HS-5 (cell line): Measurements from ENCODE around the gene KLK7.
"Not testable (repeated sequence)": the region's sequence is repeated elsewhere in the genome, so short reads cannot be mapped to it uniquely, and the experiment has no call there.

Source experiments
- DNase-seq: peaks from one replicate; pipeline ENCODE4 v3.0.0-alpha.2; 2012; ENCODE audit warnings: low read depth

The KLK7 gene

DNA sequence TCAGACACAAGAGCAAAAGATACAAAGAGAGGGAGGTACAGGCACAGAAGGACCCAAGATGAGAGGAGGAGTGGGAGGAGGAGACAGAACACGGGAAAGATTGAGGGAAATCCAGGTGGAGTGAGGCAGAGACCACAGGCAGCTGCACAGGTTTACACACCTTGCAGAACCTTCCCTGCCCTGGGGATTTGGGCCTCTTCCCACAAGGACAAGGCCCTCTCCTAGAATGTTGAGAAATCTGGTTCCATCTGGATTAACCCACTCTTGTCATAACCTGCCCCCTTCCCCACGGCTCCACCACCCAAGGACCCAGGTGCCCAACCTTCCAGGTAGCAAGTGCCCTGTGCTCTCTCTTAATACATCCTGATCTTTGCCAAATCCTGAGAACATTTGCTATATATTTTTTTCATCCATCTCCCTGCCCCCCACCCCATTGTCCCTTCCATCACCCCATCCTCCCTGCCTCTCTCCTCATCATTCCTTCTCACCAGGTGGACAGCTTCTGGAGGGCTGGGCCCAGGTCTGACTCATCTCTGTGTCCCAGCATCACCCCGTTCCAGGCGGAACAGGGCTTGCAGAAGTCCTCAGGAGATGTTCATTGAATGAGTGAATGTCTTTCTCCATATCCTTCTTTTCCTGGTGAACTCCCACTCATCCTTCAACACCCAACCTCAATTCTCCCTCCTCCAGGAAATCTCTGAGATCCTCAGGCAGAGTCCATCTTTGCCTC, 26.5 kb upstream of the KLK7 start:
- no peak for DNase-seq

DNA sequence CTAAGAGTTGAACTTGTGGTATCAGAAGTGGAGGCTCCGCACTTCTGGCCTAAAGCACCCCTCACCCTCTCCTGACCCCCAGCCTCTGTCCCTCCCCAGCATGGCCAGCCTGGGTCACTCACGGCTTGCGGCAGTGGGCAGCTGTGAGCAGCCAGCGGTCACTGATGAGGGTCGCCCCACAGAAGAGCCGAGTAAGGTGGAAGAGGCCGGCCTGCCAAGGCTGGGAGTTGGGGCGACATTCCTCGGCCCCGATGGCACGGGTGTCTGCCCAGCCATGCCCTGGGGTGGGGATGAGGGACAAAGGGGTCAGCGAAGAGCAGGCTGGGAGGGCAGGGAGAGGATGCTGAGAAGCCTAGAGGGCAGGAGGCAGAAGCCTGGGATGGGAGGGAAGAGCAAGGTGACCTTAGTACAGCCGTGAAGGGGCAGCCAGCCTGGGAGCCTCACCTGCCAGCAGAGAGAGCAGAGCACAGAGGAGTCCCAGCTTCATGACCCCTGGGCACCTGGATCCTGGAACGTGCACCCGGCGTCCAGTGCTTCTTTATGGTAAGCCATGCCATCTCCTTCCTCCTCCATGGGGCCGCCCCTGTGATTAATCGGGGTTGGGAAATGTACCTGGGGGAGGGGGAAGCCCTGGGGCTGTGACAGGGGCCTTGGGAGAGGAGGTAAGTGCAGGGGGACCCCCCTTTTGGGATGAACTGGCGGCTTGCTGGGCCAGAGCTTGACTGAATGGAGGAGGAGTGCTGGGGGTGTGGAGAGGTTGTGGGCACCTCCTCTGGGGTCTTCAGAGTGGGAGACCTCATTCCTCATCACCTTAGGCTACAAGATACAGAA, 25.6 kb upstream of the KLK7 start:
- no peak for DNase-seq

DNA sequence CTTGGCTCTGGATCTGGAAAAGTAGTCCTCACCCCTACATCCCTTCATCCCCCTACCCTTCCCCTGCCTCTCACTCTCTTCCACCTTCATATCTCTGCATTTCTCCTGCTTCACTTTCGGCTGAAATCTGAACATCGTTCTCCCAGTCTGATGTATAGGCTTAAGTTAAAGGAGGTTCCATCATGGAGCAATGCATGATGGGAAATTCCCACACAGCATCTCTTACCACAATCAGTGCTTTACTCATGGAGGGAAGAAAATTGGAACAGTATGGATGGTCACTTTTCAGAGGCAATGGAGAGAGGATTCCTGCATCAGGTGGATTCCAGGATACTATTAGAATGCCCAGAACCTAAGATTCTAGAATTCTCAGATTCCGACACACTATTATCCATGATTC, 23.8 kb upstream of the KLK7 start:
- no peak for DNase-seq

DNA sequence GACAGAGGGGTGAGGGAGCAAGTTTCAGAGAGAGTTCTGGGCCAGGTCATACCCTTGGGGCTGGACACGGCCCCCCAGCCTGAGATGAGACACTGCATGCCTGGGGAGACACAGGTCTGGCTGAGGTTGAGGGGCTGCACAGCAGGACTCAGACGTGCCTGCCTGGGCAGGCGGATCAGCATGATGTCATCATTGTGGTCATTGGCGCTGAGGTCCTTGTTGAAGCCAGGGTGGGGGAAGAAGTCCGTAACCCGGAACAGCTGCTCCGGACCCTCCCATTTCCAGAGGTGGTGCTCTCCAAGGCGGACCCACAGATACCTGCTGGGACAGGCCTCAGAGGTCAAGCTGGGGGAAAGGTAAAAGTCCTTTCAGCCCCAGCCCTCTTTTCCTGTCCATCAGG, 22.7 kb upstream of the KLK7 start:
- DNase-seq, result no peak

DNA sequence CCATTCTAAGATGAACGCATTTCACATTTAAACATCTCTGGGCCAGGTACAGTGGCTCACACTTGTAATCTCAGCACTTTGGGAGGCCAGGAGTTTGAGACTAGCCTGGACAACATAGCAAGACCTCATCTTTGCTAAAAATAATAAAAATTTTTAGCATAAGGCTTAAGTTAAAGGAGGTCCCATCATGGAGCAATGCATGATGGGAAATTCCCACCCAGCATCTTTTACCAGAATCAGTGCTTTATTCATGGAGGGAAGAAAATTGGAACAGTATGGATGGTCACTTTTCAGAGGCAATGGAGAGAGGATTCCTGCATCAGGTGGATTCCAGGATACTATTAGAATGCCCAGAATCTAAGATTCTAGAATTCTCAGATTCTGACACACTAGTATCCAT, 21.5 kb upstream of the KLK7 start:
- DNase-seq, result no peak

DNA sequence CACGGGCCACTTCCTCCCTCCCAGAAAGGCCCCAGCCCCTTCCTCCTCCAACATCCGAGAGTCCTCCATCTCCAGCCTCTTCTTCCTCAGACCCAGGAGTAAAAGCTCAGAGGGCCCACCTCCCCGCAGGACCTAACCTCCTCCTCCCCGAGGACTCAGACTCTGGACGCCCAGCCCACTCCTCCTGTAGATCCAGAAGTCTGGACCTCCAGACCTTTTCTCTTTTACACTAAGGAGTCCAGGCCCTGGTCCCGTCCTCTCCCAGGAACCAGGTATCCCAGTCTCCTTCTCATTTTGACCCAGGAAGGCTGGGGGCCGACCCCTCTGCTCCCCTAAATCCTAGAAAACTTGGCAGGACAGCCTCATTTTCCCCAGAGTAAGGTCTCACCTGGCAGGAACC, 19.6 kb upstream of the KLK7 start:
- DNase-seq, result no peak

DNA sequence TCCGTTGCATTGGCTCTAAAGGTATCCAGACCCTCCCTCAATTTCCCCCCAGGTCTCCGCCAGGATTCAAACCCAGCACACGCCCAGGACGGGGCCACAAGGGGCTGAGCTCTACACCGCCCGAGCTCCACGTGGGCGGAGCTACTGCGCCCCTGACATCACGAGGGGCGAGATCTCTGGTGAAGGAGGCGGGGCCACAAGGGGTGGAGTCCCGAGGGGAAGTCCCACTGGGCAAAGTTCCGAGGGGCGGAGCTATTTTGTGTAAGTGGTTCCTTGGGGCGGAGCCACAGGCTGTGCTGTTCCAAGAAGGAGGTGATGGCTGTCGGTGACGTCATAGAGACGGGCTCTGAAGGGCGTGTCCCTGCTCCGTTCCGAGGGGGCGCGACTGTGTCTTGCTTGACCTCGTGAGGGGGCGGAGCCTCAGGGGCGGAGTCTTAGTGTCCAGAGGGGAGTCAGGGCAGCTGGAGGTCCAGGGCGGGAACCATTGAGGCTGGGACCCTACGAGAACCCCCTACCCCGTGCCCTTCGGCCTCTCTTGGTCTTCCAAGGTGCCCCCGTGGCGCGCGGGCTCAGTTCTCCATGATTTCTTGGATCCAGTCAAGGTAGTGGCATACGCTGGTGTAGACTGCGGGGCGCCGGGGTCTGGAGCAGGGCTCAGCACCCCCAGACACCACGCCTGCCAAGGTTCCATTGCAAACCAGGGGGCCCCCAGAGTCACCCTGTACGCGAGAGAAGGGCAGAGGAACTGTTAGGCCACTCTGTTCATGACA, 19.0 kb upstream of the KLK7 start:
- DNase-seq, result no peak

DNA sequence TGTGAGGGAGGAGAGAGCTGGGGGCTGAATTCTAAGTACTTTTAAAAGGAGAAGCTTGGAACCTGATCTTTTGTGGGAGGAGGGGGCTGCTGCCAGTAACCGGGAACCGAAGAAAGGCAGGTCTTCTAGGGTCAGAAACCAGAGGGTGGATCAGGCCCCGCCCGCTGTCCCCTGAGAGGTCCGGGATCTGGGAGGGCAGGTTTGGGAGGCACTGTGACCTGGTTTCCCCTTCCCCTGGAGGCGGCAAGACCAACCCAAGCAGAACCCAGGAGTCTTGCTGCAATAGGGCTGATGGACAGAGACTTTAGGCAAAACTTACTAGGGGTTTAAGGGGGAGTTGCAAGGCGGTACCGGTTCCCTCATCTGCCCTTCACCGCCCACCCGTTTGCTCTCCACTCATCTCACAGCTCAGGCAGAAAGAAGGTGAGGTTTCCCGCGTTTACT, 18.4 kb upstream of the KLK7 start:
- DNase-seq, result no peak

DNA sequence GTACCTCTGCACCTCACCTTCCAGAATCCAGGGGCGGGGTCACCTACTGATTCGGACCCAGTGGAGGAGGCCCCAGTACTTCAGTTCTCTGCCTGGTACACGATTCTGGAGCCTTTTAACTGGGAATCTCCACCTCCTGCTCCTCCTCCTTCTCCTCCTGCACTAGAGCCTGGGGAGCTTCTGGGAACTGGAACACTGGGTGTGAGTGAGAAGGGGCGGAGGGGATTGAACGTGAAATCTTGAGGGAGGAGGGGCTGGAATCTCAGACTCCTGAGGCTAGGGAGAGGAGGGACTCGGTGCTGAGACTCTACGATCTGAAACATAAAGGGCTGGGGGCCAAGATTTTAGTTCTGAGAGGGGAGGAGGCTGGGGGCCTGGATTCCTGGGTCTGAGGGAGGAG, 17.8 kb upstream of the KLK7 start, which contains the start of gene KLK8:
KLK8 (minus strand) TSS at position 90 of the 400 bp plus-strand sequence. CDS start 437 bp downstream, outside the sequence.
- DNase-seq, result no peak

DNA sequence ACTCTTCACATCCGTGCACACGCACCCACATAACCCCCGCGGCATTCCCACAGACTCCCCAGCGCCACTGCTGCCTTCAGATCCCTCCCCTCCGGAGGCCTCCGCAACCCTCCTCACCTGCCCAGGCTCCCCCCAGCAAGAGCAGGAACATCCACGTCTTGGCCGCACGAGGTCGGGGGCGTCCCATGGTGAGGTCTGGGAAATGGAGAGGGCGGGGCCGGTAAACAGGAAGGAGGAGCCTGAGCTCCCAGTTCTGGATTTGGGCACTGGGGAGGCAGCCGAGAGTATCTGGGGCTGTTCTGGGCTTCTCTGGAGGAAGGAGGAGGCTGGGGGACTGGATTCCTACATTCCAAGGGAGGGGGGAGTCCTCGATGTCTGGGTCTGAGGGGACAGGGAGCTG, 17.3 kb upstream of the KLK7 start:
- DNase-seq, result no peak

DNA sequence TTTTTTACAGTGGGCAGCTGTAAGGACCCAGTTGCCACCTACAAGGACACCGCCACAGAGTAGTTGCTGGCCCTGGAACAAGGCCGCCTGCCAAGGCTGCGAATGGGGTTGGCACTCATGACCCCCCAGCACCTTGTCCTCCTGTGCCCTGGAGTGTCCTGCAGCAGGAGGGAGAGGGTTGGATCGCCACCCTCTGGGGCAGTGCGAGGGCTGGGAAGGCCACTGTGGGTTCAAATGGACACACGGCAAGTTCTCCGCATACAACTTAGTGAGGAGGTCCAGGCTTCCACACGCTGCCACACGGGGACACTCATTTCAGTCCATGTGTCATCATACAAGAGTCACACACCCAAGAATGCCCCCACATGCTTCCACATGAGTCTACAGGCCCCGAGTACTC, 16.7 kb upstream of the KLK7 start:
- DNase-seq, result no peak

DNA sequence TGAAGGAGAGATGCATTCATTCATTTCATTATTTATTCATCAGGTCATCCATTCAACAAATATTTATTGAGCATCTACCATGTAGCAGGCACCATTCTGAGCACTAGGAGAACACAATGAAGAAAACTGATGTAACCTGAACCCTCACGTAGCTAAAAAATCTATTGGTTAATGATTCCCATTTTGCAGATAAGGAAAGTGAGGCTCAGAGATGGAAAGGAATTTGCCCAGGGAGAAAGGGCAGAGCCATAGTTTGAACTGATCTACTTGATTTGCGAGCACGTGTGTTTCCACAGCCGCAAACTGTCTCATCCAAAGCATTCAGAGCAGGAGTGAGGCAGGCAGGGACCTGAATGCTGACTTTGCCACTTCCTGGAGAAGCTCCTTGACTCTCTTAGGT, 15.0 kb upstream of the KLK7 start:
- no peak for DNase-seq

DNA sequence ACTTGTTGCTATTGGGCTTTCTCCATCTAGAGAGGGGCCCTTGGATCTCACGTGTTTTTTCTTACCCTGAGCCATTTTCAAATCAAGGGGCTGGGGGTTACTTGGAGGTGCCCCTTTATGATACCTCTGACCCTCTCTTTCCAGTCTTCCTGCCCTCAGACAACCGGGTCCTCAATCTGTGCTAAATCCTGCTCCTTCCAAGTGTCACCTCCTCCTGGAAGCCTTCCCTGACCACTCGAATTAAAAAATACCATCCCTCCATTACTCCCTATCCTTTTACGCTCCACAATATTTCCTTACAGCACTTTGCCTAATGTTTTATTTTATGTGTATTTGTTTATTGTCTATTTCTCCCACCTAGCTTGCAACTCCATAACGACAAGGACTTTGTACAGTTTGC, 14.3 kb upstream of the KLK7 start:
- DNase-seq, result no peak

DNA sequence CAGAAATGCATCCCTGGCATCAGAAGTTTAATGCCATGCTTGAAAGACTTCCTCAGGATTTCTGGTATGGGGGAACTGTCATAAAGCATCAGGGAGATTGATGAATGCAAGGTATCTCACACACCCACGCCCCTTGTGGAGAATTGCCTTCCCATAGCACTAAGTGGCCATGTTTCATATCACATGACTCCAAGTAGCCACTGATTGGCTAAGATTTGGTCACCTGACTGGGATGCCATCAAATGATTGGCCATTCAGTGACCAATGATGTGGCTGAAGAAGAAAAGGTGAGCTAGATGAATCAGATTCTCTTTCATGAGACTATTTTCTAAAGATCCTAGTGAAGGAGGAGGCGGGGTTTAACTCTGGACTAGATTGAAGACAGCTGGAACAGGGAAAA, 10.4 kb upstream of the KLK7 start:
- peak; percentile 3 for DNase-seq

DNA sequence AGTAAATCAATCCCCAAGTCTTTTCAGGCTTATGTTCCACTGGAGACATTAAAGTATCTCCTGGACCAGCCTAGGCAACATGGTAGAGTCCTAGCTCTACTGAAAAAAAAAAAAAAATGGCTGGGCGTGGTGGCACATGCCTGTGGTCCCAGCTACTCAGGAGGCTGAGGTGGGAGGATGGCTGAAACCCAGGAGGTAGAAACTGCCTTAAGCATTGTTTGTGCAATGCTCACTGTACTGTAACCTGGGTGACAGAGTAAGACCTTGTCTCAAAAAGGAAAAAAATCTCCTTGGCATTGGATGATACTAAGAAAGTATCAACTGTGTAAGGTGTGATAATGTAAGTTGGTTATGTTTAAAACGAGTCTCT, 8.9 kb upstream of the KLK7 start:
- DNase-seq, result no peak

DNA sequence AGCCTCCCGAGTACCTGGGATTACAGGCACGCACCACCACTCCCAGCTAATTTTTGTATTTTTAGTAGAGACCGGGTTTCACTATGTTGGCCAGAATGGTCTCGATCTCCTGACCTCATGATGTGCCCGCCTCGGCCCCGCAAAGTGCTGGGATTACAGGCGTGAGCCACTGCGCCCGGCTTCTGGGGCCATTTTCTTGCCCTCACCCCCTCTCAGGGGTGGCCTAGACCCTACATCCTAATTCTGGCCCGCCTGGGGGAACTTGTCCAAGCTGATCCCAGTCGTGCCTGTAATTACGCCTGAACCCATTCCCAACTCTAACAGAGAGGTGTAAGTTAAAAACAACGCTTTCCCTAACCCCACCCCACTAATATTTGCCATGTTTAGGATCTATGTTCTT, 699 bp upstream of the KLK7 start:
- DNase-seq, result not testable (repeated sequence)

DNA sequence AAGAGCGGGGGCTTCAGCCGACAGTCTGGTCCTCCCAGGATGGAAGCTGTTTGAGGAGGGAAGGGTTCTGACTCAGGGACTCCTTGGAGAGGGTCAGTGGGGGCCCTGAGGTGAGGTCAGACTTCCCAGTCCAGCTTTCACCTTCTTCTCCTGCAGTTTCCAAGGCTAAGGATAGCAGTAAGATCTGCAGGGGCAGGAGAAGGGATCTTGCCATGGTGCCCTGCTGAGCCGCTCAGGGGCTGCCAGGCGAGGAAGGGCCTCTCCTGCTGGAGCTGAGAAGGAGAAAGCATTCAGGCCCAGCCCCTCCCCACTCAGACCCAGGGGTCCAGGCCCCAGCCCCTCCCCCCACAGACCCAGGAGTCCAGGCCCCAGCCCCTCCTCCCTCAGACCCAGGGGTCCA, 1.5 kb downstream of the KLK7 start:
- no peak for DNase-seq

DNA sequence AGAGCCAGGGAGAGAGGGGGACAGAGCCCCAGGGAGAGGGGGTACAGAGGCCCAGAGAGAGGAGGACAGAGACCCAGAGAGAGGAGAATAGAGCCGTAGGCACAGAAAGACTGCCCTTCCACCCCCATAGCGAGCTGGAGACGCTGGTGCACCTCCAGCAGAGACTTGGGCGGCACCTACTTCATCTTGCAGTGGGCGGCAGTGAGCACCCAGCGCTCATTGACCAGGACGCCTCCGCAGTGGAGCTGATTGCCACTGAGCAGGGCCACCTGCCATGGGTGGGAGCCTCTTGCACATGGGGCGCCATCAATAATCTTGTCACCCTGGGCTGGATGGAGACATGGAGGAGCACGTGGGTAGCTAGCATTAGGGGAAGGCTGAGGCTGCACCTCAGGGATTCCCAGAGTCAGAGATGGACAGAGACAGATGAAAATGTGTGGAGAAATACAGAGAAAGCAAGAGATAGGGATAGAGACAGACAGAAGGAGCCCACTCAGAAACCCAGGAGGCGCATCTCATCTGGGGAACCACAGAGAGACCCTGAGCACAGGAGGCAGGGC, 2.0 kb downstream of the KLK7 start:
- DNase-seq, result no peak

DNA sequence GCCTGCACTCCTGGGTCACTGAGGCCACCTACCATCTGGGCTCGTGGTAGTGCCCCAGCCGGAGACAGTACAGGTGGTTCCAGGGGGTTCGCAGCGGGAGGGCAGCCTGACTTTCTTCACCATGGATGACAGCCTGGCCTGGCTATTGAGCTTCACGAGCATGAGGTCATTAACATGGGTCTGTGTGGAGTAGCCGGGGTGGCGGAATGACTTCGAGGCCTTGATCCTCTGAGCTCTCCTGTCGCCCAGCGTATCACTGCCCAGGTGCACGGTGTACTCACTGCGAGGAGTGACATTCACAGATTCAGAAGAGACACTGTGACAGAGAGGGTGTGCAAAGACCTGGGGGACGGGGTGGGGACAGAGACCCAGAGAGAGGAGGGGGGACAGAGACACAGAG, 3.5 kb downstream of the KLK7 start:
- DNase-seq, result no peak

DNA sequence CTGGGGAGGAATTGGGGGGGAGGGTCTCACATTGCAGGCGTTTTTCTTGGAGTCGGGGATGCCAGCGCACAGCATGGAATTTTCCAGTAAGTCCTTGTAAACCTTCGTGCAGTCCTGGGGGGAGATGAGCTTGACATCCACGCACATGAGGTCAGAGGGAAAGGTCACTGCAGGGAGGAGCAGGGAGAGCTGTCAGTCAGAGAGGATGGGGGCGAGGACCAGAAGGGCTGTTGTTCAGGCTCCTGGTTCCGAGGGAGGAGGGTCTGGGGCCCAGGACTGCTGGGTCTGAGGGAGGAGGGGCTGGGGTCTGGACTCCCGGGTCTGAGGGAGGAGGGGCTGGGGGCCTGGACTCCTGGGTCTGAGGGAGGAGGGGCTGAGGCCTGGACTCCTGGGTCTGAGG, 4.0 kb downstream of the KLK7 start:
- DNase-seq, result no peak

DNA sequence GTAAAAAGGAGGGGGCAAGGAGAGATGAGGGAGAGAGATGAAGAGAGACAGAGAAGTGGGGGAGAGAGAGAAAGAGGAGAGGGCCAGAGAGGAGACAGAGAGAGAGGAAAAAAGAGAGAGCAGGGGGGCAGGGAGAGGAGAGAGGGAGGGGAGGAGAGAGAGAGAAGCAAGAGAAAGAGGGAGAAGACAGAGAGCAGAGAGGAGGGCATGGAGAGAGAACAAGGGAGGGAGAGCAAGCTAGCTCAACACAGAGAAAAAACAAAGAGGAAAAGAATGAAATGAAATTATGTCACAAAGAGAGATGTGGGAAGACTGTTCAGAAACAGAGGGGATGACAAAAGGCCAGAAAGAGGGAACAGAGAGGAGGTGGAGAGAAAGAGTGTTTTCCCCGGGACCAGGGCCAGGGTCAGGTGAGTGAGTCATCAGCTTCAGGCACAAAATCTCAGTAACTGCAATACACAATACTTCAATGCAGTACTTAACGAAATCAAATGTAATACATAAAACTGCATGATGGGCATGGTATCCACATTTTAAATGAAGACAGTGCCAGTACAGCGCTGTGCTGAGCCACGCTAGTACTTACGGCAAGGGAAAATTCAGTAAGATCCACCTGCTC, 4.8 kb downstream of the KLK7 start:
- no peak for DNase-seq

DNA sequence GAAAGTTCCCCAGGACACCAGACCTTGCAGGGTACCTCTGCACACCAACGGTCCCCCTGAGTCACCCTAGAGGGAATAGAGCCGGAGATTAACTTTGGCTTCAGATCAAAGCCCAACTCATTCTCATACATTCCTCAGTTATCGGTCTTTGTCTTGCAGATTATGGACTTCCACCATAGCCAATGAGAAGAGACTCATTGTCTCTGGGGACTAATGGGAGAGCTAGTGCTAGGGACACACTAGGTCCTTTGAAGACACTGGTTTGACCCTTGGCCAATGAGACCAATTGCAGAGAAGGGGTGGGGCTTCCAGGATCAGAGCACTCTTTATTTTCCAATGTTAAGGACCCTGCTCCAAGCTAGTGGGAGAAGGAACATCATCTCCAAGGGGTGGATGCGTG, 6.1 kb downstream of the KLK7 start:
- no peak for DNase-seq
